HepG2 (cell line): ENCODE results near the gene KHK. TPM values are rescaled to one million over a fixed set of nuclear protein-coding genes. Genes with fewer than 3 reads are reported as not detected.

Experiments used
- CEBPG ChIP-seq: IDR thresholded peaks from 2 replicates; pipeline ENCODE4 v1.6.1; 2016
- KAT7 ChIP-seq: IDR thresholded peaks from 2 replicates; pipeline ENCODE4 v1.6.1; 2018; ENCODE audit warnings: borderline replicate concordance, missing compliant biosample characterization
- KDM6A ChIP-seq: IDR thresholded peaks from 2 replicates; pipeline ENCODE4 v1.6.1; 2016; ENCODE audit warnings: low read depth
- KMT2B ChIP-seq: IDR thresholded peaks from 2 replicates; pipeline ENCODE4 v1.6.1; 2016; ENCODE audit warnings: missing genetic modification reagents, missing compliant biosample characterization
- MAFG ChIP-seq: sonication (generic); formaldehyde crosslinking; IDR thresholded peaks from 2 replicates; pipeline ENCODE4 v1.5.1; 2020; ENCODE audit warnings: mild to moderate bottlenecking, missing genetic modification reagents
- MYNN ChIP-seq: sonication (generic); formaldehyde crosslinking; IDR thresholded peaks from 2 replicates; pipeline ENCODE4 v1.4.0; 2020; ENCODE audit warnings: mild to moderate bottlenecking, low read depth, missing genetic modification reagents
- NAIF1 ChIP-seq: sonication (generic); formaldehyde crosslinking; IDR thresholded peaks from 2 replicates; pipeline ENCODE4 v1.5.0; 2020; ENCODE audit warnings: mild to moderate bottlenecking, missing genetic modification reagents, borderline replicate concordance
- PAWR ChIP-seq: sonication (generic); formaldehyde crosslinking; IDR thresholded peaks from 2 replicates; pipeline ENCODE4 v1.4.0; 2020; ENCODE audit warnings: missing genetic modification reagents, mild to moderate bottlenecking, borderline replicate concordance
- RBFOX2 ChIP-seq: fragments of 200-400 bp; formaldehyde crosslinking; IDR thresholded peaks from 2 replicates; pipeline ENCODE4 v1.6.1; 2017; ENCODE audit warnings: low read depth, mild to moderate bottlenecking, low read length
- SIX1 ChIP-seq: sonication (generic); formaldehyde crosslinking; IDR thresholded peaks from 2 replicates; pipeline ENCODE4 v1.4.0; 2020; ENCODE audit warnings: missing genetic modification reagents, borderline replicate concordance
- SNRNP70 ChIP-seq: fragments of 200-400 bp; formaldehyde crosslinking; IDR thresholded peaks from 2 replicates; pipeline ENCODE4 v1.6.1; 2017; ENCODE audit warnings: mild to moderate bottlenecking, low read depth, low read length, moderate library complexity
- SYNCRIP ChIP-seq: fragments of 200-400 bp; formaldehyde crosslinking; IDR thresholded peaks from 2 replicates; pipeline ENCODE4 v1.6.1; 2018; ENCODE audit warnings: mild to moderate bottlenecking, low read depth, low read length; ENCODE audit not compliant: insufficient read depth
- TBX3 ChIP-seq: fragments of 450-650 bp; IDR thresholded peaks from 2 replicates; pipeline ENCODE4 v1.6.1; 2017; ENCODE audit warnings: antibody characterized with exemption, mild to moderate bottlenecking, inconsistent platforms, borderline replicate concordance
- THAP11 ChIP-seq: IDR thresholded peaks from 2 replicates; pipeline ENCODE4 v1.6.1; 2016; ENCODE audit warnings: missing biosample characterization, missing genetic modification reagents
- ZBTB21 ChIP-seq: sonication (generic); formaldehyde crosslinking; IDR thresholded peaks from 2 replicates; pipeline ENCODE4 v1.4.0; 2020; ENCODE audit warnings: missing genetic modification reagents
- ZSCAN30 ChIP-seq: sonication (generic); formaldehyde crosslinking; IDR thresholded peaks from 2 replicates; pipeline ENCODE4 v1.5.0; 2020; ENCODE audit warnings: mild to moderate bottlenecking, missing genetic modification reagents
- polyA plus RNA-seq, 8 experiments: library from polyadenylated mRNA; depleted of rRNA in 3 of 8; stranded (reverse) in 7 of 8; unstranded in 1 of 8; fragments of >200 nt; fragmentation: Illumina TruSeq in 4 of 8; extraction: Trizol in 4 of 8; gene quantifications; 2 replicates each; pipeline versions ENCODE4 v1.2.1 to v1.2.3, GENCODE V29; 2011 to 2016; ENCODE audit warnings: low read depth in 4 of 8, missing spikeins in 1 of 8, mixed read lengths in 1 of 8; ENCODE audit not compliant: insufficient read depth in 1 of 8
- total RNA-seq, 5 experiments: library from RNA; depleted of rRNA; stranded (reverse); fragments of >200 nt; fragmentation: Illumina TruSeq; extraction: Trizol; gene quantifications; 2 replicates each; pipeline ENCODE4 v1.2.3, GENCODE V29; 2016; ENCODE audit warnings: low read depth in 1 of 5
- TF ChIP-seq, protein P1 (sequence below): sonication (generic); formaldehyde crosslinking; IDR thresholded peaks from 2 replicates; pipeline ENCODE4 v1.5.0; 2020; ENCODE audit warnings: missing genetic modification reagents
- TF ChIP-seq, protein P2 (sequence below): IDR thresholded peaks from 2 replicates; pipeline ENCODE4 v1.6.1; 2016; ENCODE audit warnings: missing compliant biosample characterization, missing genetic modification reagents, borderline replicate concordance
- TF ChIP-seq, protein P3 (sequence below): sonication (generic); formaldehyde crosslinking; IDR thresholded peaks from 2 replicates; pipeline ENCODE4 v1.8.0; 2022; ENCODE audit warnings: mild to moderate bottlenecking, missing genetic modification reagents, moderate library complexity
- TF ChIP-seq, protein P4 (sequence below): sonication (generic); formaldehyde crosslinking; IDR thresholded peaks from 2 replicates; pipeline ENCODE4 v1.4.0; 2020; ENCODE audit warnings: missing genetic modification reagents
- TF ChIP-seq, protein P5 (sequence below): sonication (generic); formaldehyde crosslinking; IDR thresholded peaks from 2 replicates; pipeline ENCODE4 v1.4.0; 2020; ENCODE audit warnings: missing genetic modification reagents, borderline replicate concordance

The KHK gene
- total and polyA plus RNA-seq, 2 of the 13 experiments (the other 11 are each of a cell fraction or from before 2014, with no cell fraction given) = 40.9 to 99.2 TPM

DNA sequence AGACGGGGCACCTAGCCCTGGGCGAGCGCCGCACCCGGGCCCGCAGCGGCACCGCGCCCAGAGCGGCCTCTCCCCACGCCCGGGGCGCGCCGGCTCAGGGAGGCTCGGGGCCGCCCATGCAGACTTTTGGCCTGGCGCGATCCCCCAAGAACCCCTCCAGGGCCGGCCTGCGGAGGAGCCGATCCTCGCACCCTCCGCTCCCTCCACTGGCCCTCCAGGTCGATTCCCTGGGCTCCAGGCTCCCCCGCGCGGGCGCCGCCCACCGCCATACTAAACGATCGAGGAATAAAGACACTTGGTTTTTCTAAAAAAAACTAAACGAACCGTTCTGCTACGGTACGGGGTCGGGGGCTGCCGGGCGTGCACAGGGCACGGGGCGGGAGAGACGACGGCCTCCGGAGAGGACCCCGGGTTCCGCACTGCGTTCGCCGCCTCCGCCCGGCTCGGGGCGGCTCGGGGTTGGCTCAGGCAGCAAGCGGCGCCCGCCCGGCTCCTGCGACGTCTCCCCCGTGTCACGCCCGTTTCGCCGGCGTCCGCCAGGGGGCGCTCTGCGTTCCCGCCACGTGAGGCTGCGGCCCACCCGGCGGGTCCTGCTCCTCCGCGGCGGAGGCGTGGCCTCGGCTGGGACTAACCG lies 365 bp upstream of the KHK start (continued):
- TF ChIP-seq RBFOX2 = peak; percentile 80
- TF ChIP-seq THAP11 (CRISPR knock-in tag) = peak; percentile 89
- TF ChIP-seq, protein P1, sequence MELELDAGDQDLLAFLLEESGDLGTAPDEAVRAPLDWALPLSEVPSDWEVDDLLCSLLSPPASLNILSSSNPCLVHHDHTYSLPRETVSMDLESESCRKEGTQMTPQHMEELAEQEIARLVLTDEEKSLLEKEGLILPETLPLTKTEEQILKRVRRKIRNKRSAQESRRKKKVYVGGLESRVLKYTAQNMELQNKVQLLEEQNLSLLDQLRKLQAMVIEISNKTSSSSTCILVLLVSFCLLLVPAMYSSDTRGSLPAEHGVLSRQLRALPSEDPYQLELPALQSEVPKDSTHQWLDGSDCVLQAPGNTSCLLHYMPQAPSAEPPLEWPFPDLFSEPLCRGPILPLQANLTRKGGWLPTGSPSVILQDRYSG (CRISPR knock-in tag) = no peak; the same call in 1 of the 2 replicates
- no peak for TF ChIP-seq SIX1 (CRISPR knock-in tag)
- TF ChIP-seq, protein P2, sequence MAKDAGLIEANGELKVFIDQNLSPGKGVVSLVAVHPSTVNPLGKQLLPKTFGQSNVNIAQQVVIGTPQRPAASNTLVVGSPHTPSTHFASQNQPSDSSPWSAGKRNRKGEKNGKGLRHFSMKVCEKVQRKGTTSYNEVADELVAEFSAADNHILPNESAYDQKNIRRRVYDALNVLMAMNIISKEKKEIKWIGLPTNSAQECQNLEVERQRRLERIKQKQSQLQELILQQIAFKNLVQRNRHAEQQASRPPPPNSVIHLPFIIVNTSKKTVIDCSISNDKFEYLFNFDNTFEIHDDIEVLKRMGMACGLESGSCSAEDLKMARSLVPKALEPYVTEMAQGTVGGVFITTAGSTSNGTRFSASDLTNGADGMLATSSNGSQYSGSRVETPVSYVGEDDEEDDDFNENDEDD (CRISPR knock-in tag) = peak; percentile 98
- peak; percentile 57 for TF ChIP-seq CEBPG (CRISPR knock-in tag)
- TF ChIP-seq TBX3 = no peak
- TF ChIP-seq, protein P3, sequence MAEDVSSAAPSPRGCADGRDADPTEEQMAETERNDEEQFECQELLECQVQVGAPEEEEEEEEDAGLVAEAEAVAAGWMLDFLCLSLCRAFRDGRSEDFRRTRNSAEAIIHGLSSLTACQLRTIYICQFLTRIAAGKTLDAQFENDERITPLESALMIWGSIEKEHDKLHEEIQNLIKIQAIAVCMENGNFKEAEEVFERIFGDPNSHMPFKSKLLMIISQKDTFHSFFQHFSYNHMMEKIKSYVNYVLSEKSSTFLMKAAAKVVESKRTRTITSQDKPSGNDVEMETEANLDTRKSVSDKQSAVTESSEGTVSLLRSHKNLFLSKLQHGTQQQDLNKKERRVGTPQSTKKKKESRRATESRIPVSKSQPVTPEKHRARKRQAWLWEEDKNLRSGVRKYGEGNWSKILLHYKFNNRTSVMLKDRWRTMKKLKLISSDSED = no peak
- TF ChIP-seq MYNN (CRISPR knock-in tag) = peak; percentile 78; the same call in 1 of the 2 replicates
- peak; percentile 92; the same call in 1 of the 2 replicates for TF ChIP-seq KAT7 (CRISPR knock-in tag)
- no peak; the same call in 1 of the 2 replicates for TF ChIP-seq PAWR
- TF ChIP-seq KDM6A = no peak
- 0 out of 2 replicates have a peak, but pooled peaks have one; percentile 6 for TF ChIP-seq ZBTB21
- peak; percentile 46; the same call in 1 of the 2 replicates for TF ChIP-seq KMT2B
- no peak for TF ChIP-seq SYNCRIP
- no peak for TF ChIP-seq SNRNP70
- TF ChIP-seq, protein P4, sequence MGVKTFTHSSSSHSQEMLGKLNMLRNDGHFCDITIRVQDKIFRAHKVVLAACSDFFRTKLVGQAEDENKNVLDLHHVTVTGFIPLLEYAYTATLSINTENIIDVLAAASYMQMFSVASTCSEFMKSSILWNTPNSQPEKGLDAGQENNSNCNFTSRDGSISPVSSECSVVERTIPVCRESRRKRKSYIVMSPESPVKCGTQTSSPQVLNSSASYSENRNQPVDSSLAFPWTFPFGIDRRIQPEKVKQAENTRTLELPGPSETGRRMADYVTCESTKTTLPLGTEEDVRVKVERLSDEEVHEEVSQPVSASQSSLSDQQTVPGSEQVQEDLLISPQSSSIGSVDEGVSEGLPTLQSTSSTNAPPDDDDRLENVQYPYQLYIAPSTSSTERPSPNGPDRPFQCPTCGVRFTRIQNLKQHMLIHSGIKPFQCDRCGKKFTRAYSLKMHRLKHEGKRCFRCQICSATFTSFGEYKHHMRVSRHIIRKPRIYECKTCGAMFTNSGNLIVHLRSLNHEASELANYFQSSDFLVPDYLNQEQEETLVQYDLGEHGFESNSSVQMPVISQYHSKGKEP (CRISPR knock-in tag) = no peak; the same call in 1 of the 2 replicates
- no peak for TF ChIP-seq NAIF1 (CRISPR knock-in tag)
- peak; percentile 60; the same call in 1 of the 2 replicates for TF ChIP-seq MAFG
- TF ChIP-seq, protein P5, sequence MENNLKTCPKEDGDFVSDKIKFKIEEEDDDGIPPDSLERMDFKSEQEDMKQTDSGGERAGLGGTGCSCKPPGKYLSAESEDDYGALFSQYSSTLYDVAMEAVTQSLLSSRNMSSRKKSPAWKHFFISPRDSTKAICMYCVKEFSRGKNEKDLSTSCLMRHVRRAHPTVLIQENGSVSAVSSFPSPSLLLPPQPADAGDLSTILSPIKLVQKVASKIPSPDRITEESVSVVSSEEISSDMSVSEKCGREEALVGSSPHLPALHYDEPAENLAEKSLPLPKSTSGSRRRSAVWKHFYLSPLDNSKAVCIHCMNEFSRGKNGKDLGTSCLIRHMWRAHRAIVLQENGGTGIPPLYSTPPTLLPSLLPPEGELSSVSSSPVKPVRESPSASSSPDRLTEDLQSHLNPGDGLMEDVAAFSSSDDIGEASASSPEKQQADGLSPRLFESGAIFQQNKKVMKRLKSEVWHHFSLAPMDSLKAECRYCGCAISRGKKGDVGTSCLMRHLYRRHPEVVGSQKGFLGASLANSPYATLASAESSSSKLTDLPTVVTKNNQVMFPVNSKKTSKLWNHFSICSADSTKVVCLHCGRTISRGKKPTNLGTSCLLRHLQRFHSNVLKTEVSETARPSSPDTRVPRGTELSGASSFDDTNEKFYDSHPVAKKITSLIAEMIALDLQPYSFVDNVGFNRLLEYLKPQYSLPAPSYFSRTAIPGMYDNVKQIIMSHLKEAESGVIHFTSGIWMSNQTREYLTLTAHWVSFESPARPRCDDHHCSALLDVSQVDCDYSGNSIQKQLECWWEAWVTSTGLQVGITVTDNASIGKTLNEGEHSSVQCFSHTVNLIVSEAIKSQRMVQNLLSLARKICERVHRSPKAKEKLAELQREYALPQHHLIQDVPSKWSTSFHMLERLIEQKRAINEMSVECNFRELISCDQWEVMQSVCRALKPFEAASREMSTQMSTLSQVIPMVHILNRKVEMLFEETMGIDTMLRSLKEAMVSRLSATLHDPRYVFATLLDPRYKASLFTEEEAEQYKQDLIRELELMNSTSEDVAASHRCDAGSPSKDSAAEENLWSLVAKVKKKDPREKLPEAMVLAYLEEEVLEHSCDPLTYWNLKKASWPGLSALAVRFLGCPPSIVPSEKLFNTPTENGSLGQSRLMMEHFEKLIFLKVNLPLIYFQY (CRISPR knock-in tag) = peak; percentile 90
- no peak for TF ChIP-seq ZSCAN30 (CRISPR knock-in tag)
